Effector memory CD8-positive, alpha-beta T cell (primary cell): Measurements from ENCODE around the gene CNPY1.

Experiments used
- ATAC-seq: fragments of 150-1000 bp; cut with Tn5 transposase; replicated peaks from 2 replicates; pipeline ENCODE4 v1.10.0; 2021; ENCODE audit warnings: mild to moderate bottlenecking, moderate library complexity
- DNase-seq, 3 experiments: peaks; one replicate each; pipeline ENCODE4 v3.0.0; 2021
- H3K27ac Mint-ChIP-seq, 2 donors: one replicate each; pipeline ENCODE4 v1.8.0; 2022; ENCODE audit warnings: mild to moderate bottlenecking in 2 of 2, mixed read lengths in 2 of 2, moderate library complexity in 2 of 2
- H3K27me3 Mint-ChIP-seq, 2 donors: one replicate each; pipeline ENCODE4 v1.8.0; 2022; ENCODE audit warnings: mixed read lengths in 2 of 2
- H3K36me3 Mint-ChIP-seq: one replicate; pipeline ENCODE4 v1.8.0; 2022; ENCODE audit warnings: mild to moderate bottlenecking, moderate library complexity, mixed read lengths; ENCODE audit not compliant: insufficient read depth
- H3K4me1 Mint-ChIP-seq, 2 donors: one replicate each; pipeline ENCODE4 v1.8.0; 2022; ENCODE audit warnings: low read depth in 2 of 2, mixed read lengths in 2 of 2
- H3K4me3 Mint-ChIP-seq, 2 donors: one replicate each; pipeline ENCODE4 v1.8.0; 2022; ENCODE audit warnings: mild to moderate bottlenecking in 2 of 2, mixed read lengths in 2 of 2, moderate library complexity in 2 of 2
- H3K9me3 Mint-ChIP-seq, 2 donors: one replicate each; pipeline ENCODE4 v1.8.0; 2022; ENCODE audit warnings: mixed read lengths in 2 of 2

Gene CNPY1

GRCh38 chr7:155560196-155560885, 14.0 kb upstream of the CNPY1 start:
- Mint-ChIP-seq H3K27ac (no peak overlapping the region), H3K4me3 (no peak overlapping the region), H3K4me1 (no peaks in the 10 kb centered on the region), H3K36me3 (no peaks in the 10 kb centered on the region), H3K9me3 (no peaks in the 10 kb centered on the region), H3K27me3 (peaks cover 29 to 54% of the 10 kb centered on the region in 2 donors)
- DNase-seq (no peak), ATAC-seq (no peak)

DNA sequence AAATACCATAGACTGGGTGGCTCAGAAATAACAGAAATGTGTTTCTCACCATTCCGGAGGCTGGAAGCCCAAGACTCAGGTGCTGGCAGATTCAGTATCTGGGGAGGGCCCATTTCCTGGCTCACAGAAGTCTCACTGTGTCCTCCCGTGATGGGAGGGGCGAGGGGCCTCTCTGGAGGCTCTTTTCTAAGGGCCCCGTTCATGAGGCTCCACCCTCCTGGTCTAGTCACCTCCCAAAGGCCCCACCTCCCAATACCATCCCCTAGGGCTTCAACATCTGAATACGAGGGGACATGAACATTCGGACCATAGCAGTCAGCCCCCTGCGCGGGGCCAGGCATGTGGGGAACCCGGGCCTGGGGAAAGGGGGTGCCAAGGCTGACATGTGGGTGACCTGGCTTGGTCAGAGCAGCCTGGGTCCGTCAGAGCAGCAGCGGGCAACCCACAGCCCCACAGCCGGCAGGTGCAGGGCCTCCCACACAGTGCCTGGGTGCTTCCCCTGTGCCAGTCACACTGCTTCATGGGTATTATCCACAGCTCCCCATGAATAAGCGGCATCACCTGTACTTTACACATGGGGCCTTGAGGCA, 13.3 kb upstream of the CNPY1 start:
- H3K4me1 Mint-ChIP-seq, result no peaks in the 10 kb centered on the region
- peaks cover 33 to 58% of the 10 kb centered on the region in 2 donors for H3K27me3 Mint-ChIP-seq
- H3K27ac Mint-ChIP-seq, result no peak overlapping the region
- no peaks in the 10 kb centered on the region for H3K36me3 Mint-ChIP-seq
- DNase-seq (no peak), ATAC-seq (no peak)
- no peak overlapping the region for H3K4me3 Mint-ChIP-seq
- H3K9me3 Mint-ChIP-seq, result no peaks in the 10 kb centered on the region

- H3K27ac Mint-ChIP-seq, result no peak overlapping the region
- no peak for DNase-seq
- no peak overlapping the region for H3K4me3 Mint-ChIP-seq
- H3K9me3 Mint-ChIP-seq, result no peaks in the 10 kb centered on the region
- H3K27me3 Mint-ChIP-seq, result peaks cover 37 to 64% of the 10 kb centered on the region in 2 donors
- no peak for ATAC-seq
- no peaks in the 10 kb centered on the region for H3K4me1 Mint-ChIP-seq
- no peaks in the 10 kb centered on the region for H3K36me3 Mint-ChIP-seq
Measured at GRCh38 chr7:155558961-155559360, 12.6 kb upstream of the CNPY1 start.

DNA sequence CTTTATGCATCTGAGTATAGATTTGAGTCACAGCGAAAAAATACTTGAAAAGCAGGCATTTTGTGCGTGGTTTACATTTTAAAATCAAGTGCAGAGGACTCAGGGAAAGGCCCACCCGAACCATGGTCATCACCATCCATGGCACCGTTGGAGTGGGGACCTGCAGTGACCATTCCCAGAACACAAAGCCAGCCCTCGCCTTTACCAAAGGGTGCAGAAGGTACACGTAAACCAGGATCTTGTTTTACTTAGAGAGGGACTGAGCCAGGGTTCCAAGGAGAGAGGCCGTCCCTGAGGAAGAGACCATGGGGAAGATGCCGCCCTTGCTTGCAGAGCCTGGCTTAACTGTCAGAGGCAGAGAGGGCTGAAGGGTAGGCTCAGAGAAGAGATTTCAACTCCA, 12.0 kb upstream of the CNPY1 start:
- DNase-seq (no peak), ATAC-seq (no peak)
- Mint-ChIP-seq H3K36me3 (no peaks in the 10 kb centered on the region), H3K4me1 (no peaks in the 10 kb centered on the region), H3K4me3 (no peak overlapping the region), H3K27me3 (peaks cover 37 to 65% of the 10 kb centered on the region in 2 donors), H3K27ac (no peak overlapping the region), H3K9me3 (no peaks in the 10 kb centered on the region)

DNA sequence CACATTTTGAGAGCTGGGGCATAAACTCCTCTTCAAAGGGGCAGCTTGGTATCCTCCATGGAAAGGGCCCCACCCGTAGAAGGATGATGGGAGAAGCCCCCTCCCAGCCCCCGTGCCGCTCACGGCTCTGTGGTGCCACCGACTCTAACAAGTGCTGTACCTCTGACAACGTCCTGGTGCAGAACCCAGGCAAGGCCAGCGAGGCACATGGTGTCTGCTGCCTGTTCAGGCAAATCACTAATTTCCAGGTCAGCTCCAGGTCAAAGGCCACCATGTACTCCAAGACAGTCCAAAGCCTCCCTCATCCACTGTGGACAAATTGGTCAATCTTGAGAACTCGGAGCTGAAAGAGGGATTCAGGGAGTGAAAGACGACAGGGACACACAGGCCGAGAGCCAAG, 11.4 kb upstream of the CNPY1 start:
- ATAC-seq, result no peak
- DNase-seq, result no peak
- H3K4me1 Mint-ChIP-seq, result no peaks in the 10 kb centered on the region
- no peaks in the 10 kb centered on the region for H3K9me3 Mint-ChIP-seq
- peaks cover 37 to 65% of the 10 kb centered on the region in 2 donors for H3K27me3 Mint-ChIP-seq
- no peak overlapping the region for H3K27ac Mint-ChIP-seq
- H3K4me3 Mint-ChIP-seq, result no peak overlapping the region
- H3K36me3 Mint-ChIP-seq, result no peaks in the 10 kb centered on the region

DNA sequence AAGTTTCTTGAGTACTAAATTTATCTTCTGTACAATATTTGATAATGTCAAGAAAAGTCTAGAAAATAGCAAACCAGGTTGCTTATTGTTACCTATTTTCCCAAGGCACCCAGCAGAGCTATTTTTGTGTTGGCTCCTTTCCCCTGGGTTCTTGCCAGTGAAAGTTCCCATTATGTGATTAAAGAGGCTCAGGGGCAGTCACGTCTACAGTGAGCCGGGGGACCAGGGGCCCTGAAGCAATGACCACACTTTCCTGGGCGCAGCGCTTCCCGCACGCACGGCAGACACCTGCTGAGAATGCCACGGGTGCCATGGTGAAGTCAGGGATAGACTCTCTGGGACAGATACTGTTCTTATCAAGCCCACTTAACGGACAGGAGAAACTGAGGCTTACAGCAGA, 10.4 kb upstream of the CNPY1 start:
- H3K4me1 Mint-ChIP-seq, result no peaks in the 10 kb centered on the region
- H3K27me3 Mint-ChIP-seq, result peaks cover 37 to 59% of the 10 kb centered on the region in 2 donors
- ATAC-seq (no peak), DNase-seq (no peak)
- no peak overlapping the region for H3K27ac Mint-ChIP-seq
- no peaks in the 10 kb centered on the region for H3K36me3 Mint-ChIP-seq
- no peak overlapping the region for H3K4me3 Mint-ChIP-seq
- H3K9me3 Mint-ChIP-seq, result no peaks in the 10 kb centered on the region

GRCh38 chr7:155555116-155555695, 8.8 kb upstream of the CNPY1 start:
- DNase-seq (no peak), ATAC-seq (no peak)
- Mint-ChIP-seq H3K27me3 (peaks cover 23 to 44% of the 10 kb centered on the region in 2 donors), H3K9me3 (no peaks in the 10 kb centered on the region), H3K36me3 (no peaks in the 10 kb centered on the region), H3K27ac (no peak overlapping the region), H3K4me3 (no peak overlapping the region), H3K4me1 (no peaks in the 10 kb centered on the region)

DNA sequence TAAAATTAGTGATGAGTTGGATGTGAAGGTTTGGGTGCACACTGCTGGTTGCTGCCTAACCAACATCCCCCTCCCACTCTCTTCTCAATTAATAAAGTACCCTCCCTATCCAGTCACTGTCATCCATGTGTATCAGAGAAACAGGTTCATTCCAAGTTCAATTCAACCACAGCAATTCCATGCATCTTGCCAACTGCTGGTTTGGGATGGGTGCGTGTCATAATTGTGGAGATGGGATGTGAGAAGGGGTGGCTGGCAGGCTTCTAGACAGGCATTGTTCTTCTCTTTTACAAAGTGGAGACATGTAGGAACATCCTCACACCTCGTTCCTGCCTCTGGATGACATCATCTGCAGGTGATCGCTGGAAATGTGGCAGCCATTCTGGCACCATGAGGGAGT, 7.5 kb upstream of the CNPY1 start:
- DNase-seq, result no peak
- Mint-ChIP-seq H3K36me3 (no peaks in the 10 kb centered on the region), H3K4me3 (no peak overlapping the region), H3K27me3 (peaks cover 21 to 47% of the 10 kb centered on the region in 2 donors), H3K4me1 (no peaks in the 10 kb centered on the region), H3K27ac (no peak overlapping the region), H3K9me3 (no peaks in the 10 kb centered on the region)
- ATAC-seq, result no peak

DNA sequence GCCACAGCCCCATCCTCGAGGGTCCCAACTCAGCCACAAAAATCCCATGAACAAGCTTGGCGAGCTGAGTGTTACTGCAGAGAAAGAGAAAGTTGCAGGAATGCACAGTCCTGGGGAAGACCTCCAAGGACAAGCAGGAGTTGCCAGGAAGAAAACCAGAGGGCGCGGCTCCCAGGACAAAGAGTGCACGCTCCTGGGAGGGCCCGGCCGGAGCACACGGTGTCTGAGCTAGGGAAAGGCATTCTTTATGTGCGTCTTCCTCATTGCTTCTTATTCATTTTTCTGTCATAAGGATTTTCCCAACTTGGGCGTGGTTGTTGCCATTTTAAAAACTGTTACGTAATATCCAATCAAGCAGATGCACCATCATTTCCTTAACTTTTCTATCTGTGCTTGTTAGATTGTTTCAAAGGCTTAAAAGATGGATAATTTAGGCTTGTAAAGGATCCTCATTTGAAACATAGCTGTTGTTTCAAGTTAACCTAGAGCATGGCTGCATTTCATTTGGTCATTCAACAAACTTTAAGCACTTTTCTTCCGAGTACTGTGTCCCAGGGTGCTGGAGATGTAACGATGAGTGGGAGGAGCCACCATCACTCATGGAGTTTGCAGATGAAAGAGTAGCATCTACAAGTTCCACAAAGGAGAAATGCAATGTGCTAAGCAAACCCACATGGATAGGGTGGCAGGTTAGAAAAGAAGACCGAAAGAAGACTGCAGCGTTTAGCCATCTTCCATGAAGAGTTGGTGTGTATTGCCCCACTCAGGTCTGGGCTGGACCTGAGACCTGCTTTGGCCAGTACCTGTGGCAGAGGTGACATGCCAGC, 5.6 kb upstream of the CNPY1 start:
- ATAC-seq, result no peak
- H3K4me1 Mint-ChIP-seq, result no peaks in the 10 kb centered on the region
- no peak overlapping the region for H3K4me3 Mint-ChIP-seq
- no peak for DNase-seq
- H3K27ac Mint-ChIP-seq, result no peak overlapping the region
- peaks cover 29 to 47% of the 10 kb centered on the region in 2 donors for H3K27me3 Mint-ChIP-seq
- no peaks in the 10 kb centered on the region for H3K36me3 Mint-ChIP-seq
- H3K9me3 Mint-ChIP-seq, result no peaks in the 10 kb centered on the region

GRCh38 chr7:155550916-155551315, 4.6 kb upstream of the CNPY1 start:
- no peaks in the 10 kb centered on the region for H3K4me1 Mint-ChIP-seq
- DNase-seq (no peak), ATAC-seq (no peak)
- no peak overlapping the region for H3K27ac Mint-ChIP-seq
- no peaks in the 10 kb centered on the region for H3K36me3 Mint-ChIP-seq
- no peak overlapping the region for H3K4me3 Mint-ChIP-seq
- H3K27me3 Mint-ChIP-seq, result peaks cover 28 to 49% of the 10 kb centered on the region in 2 donors
- H3K9me3 Mint-ChIP-seq, result no peaks in the 10 kb centered on the region

DNA sequence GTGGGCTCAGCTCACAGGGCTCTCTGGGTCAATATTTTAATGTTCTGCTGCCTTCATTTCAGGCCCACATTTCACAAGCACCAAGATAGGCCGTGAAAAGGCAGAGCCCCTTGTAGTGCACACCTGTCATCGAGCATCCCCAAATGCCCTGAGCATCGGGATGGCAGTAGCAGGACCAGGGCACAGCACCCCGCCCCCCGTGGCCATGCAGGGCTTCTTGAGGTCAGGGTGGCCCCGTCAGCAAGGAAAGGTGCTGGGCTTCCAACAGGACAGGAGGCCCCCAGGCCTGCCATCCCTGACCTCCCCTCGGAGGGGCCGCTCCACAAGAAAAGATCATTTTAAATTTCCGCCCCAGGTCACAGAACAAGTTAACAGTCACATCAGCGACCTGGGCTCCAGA, 2.9 kb upstream of the CNPY1 start:
- no peaks in the 10 kb centered on the region for H3K36me3 Mint-ChIP-seq
- H3K9me3 Mint-ChIP-seq, result no peaks in the 10 kb centered on the region
- no peak for ATAC-seq
- DNase-seq, result no peak
- no peaks in the 10 kb centered on the region for H3K4me1 Mint-ChIP-seq
- H3K4me3 Mint-ChIP-seq, result no peak overlapping the region
- peaks cover 20 to 41% of the 10 kb centered on the region in 2 donors for H3K27me3 Mint-ChIP-seq
- H3K27ac Mint-ChIP-seq, result no peak overlapping the region

- H3K4me3 Mint-ChIP-seq, result no peak overlapping the region
- H3K4me1 Mint-ChIP-seq, result no peaks in the 10 kb centered on the region
- H3K27me3 Mint-ChIP-seq, result peaks cover 20 to 49% of the 10 kb centered on the region in 2 donors
- H3K27ac Mint-ChIP-seq, result no peak overlapping the region
- no peak for ATAC-seq
- no peaks in the 10 kb centered on the region for H3K36me3 Mint-ChIP-seq
- DNase-seq, result no peak
- no peaks in the 10 kb centered on the region for H3K9me3 Mint-ChIP-seq
Measured at GRCh38 chr7:155547161-155547791, 917 bp upstream of the CNPY1 start.

DNA sequence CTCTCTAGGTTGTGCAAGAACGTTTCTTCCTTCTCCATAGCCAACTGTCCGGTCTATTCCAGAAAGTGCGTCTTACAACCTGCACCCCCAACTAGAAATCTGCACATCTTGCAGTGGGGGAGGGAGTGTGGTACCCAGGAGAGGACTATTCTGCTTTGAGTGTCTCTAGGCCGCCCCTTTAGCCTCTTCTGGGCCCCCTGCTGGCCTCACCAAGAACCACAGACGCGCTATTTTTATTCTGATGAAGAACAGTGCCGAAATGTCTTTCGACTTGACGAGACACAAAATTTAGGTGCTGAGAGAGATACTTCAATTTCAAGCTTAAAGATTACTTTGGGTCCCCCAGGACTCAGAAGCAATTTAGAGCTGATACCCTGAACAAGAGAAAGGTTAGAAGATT, 1.0 kb downstream of the CNPY1 start:
- no peak overlapping the region for H3K27ac Mint-ChIP-seq
- DNase-seq (no peak), ATAC-seq (no peak)
- H3K27me3 Mint-ChIP-seq, result peaks cover 20 to 66% of the 10 kb centered on the region in 2 donors
- H3K36me3 Mint-ChIP-seq, result no peaks in the 10 kb centered on the region
- H3K4me1 Mint-ChIP-seq, result no peaks in the 10 kb centered on the region
- H3K4me3 Mint-ChIP-seq, result no peak overlapping the region
- no peaks in the 10 kb centered on the region for H3K9me3 Mint-ChIP-seq
